H1 (cell line): ENCODE data around the gene ZDHHC19. TPM values are rescaled to one million over a fixed set of nuclear protein-coding genes. Genes with fewer than 3 reads are reported as not detected.

Experiments
- CHD2 ChIP-seq: IDR thresholded peaks from 2 replicates; pipeline ENCODE4 v1.6.1; 2012; ENCODE audit warnings: low read length, improper control_type of control experiment
- EGR1 ChIP-seq: IDR thresholded peaks from 2 replicates; pipeline ENCODE4 v1.6.1; 2011; ENCODE audit warnings: low read depth, low read length, borderline replicate concordance
- EP300 ChIP-seq, 2 experiments: IDR thresholded peaks; 1 replicate in 1 of 2; 2 replicates in 1 of 2; pipeline ENCODE4 v1.6.1; 2011 to 2012; ENCODE audit warnings: low read depth in 2 of 2, low read length in 2 of 2, mild to moderate bottlenecking in 2 of 2, borderline replicate concordance in 1 of 2, inconsistent platforms in 1 of 2, moderate library complexity in 1 of 2
- GABPA ChIP-seq: IDR thresholded peaks from 2 replicates; pipeline ENCODE4 v1.6.1; 2011; ENCODE audit warnings: mild to moderate bottlenecking, low read length, moderate library complexity, borderline replicate concordance; ENCODE audit not compliant: insufficient read depth
- HDAC2 ChIP-seq, 2 experiments: fragments of 300-600 bp in 1 of 2; sonication (generic) in 1 of 2; IDR thresholded peaks; 2 replicates each; pipeline ENCODE4 v1.6.1; 2011 to 2012; ENCODE audit warnings: low read depth in 2 of 2, low read length in 2 of 2, mild to moderate bottlenecking in 2 of 2, moderate library complexity in 2 of 2, borderline replicate concordance in 1 of 2, inconsistent platforms in 1 of 2
- NRF1 ChIP-seq: IDR thresholded peaks from 2 replicates; pipeline ENCODE4 v1.6.1; 2011; ENCODE audit warnings: mild to moderate bottlenecking, low read depth, low read length, improper control_type of control experiment
- RXRA ChIP-seq: IDR thresholded peaks from 2 replicates; pipeline ENCODE4 v1.6.1; 2011; ENCODE audit warnings: low read depth, mild to moderate bottlenecking, low read length, moderate library complexity; ENCODE audit not compliant: insufficient read depth
- polyA plus RNA-seq, 7 experiments: library from polyadenylated mRNA; depleted of rRNA in 3 of 7; stranded (reverse) in 5 of 7; unstranded in 2 of 7; fragments of >200 nt in 5 of 7; fragments of 200-250 nt in 2 of 7; gene quantifications; 1 replicate in 5 of 7; 2 replicates in 1 of 7; 4 replicates in 1 of 7; pipeline versions ENCODE4 v1.2.1 to v1.2.3, GENCODE V29; 2011 to 2013; ENCODE audit warnings: missing spikeins in 2 of 7, mixed read lengths in 2 of 7
- total RNA-seq: library from RNA; stranded (reverse); fragmentation: NEBNext Ultra II Directional; extraction: Animal tissue kit (Norgen Biotek cat#: 25700); gene quantifications from 2 replicates; pipeline ENCODE4 v1.2.1, GENCODE V29; 2021
- TF ChIP-seq, protein P1 (sequence below): fragments of 300-600 bp; sonication (generic); IDR thresholded peaks from 2 replicates; pipeline ENCODE4 v1.7.1; 2012; ENCODE audit warnings: low read length, moderate library complexity, mild to moderate bottlenecking, inconsistent platforms; ENCODE audit not compliant: insufficient replicate concordance

Gene ZDHHC19
- total and polyA plus RNA-seq, 2 of the 8 experiments (the other 6 are each of a cell fraction or from before 2014, with no cell fraction given), result 2.5 to 4.1 TPM

DNA sequence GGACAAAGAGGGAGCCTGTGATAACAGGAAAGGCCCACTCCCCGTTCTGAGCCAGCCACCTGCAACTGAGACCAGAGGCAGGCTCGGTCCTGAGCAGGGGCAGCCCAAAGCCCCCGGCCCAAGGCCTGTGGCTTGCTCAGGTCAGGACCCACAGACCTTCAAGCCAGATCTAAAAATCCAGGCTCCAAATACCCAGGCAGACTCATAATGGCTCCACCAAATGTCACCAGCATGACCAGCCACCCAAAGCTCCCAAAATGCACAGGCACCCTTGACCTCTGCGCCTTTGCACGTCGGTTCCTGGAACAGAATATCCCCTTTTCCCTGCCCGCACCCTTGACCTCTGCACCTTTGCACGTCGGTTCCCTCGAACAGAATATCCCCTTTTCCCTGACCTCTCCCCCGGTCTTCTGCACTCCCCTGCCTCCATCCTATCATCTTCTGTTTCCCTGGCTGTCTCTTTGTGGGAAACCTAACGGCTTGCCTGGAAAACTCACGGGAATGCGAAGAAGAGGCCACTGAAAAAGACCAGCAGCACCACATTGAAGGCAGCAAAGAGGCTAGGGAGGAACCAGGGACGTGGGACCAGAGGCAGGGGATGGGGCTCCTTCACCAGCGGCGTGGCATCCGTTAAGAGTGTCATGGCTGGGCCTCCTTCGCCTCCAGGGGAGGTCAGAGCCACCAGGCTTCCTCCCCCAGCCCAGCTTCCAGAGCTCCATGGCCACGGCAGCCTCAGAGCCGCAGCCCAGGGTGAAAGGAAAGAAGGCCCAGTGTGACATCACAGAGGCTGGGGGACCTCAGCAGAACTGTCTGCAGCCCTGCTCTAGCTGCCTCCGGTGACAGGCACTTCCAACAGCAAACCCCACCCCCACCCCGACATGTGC is at the start of gene ZDHHC19 (continued):
- no peak for TF ChIP-seq NRF1
- no peak for TF ChIP-seq EP300 (IDR thresholded peaks at IDR 0.05; ENCODE audit: borderline replicate concordance in 1 of 2, low read depth in 2 of 2, low read length in 2 of 2)
- no peak for TF ChIP-seq GABPA
- no peak for TF ChIP-seq RXRA
- TF ChIP-seq, protein P1, sequence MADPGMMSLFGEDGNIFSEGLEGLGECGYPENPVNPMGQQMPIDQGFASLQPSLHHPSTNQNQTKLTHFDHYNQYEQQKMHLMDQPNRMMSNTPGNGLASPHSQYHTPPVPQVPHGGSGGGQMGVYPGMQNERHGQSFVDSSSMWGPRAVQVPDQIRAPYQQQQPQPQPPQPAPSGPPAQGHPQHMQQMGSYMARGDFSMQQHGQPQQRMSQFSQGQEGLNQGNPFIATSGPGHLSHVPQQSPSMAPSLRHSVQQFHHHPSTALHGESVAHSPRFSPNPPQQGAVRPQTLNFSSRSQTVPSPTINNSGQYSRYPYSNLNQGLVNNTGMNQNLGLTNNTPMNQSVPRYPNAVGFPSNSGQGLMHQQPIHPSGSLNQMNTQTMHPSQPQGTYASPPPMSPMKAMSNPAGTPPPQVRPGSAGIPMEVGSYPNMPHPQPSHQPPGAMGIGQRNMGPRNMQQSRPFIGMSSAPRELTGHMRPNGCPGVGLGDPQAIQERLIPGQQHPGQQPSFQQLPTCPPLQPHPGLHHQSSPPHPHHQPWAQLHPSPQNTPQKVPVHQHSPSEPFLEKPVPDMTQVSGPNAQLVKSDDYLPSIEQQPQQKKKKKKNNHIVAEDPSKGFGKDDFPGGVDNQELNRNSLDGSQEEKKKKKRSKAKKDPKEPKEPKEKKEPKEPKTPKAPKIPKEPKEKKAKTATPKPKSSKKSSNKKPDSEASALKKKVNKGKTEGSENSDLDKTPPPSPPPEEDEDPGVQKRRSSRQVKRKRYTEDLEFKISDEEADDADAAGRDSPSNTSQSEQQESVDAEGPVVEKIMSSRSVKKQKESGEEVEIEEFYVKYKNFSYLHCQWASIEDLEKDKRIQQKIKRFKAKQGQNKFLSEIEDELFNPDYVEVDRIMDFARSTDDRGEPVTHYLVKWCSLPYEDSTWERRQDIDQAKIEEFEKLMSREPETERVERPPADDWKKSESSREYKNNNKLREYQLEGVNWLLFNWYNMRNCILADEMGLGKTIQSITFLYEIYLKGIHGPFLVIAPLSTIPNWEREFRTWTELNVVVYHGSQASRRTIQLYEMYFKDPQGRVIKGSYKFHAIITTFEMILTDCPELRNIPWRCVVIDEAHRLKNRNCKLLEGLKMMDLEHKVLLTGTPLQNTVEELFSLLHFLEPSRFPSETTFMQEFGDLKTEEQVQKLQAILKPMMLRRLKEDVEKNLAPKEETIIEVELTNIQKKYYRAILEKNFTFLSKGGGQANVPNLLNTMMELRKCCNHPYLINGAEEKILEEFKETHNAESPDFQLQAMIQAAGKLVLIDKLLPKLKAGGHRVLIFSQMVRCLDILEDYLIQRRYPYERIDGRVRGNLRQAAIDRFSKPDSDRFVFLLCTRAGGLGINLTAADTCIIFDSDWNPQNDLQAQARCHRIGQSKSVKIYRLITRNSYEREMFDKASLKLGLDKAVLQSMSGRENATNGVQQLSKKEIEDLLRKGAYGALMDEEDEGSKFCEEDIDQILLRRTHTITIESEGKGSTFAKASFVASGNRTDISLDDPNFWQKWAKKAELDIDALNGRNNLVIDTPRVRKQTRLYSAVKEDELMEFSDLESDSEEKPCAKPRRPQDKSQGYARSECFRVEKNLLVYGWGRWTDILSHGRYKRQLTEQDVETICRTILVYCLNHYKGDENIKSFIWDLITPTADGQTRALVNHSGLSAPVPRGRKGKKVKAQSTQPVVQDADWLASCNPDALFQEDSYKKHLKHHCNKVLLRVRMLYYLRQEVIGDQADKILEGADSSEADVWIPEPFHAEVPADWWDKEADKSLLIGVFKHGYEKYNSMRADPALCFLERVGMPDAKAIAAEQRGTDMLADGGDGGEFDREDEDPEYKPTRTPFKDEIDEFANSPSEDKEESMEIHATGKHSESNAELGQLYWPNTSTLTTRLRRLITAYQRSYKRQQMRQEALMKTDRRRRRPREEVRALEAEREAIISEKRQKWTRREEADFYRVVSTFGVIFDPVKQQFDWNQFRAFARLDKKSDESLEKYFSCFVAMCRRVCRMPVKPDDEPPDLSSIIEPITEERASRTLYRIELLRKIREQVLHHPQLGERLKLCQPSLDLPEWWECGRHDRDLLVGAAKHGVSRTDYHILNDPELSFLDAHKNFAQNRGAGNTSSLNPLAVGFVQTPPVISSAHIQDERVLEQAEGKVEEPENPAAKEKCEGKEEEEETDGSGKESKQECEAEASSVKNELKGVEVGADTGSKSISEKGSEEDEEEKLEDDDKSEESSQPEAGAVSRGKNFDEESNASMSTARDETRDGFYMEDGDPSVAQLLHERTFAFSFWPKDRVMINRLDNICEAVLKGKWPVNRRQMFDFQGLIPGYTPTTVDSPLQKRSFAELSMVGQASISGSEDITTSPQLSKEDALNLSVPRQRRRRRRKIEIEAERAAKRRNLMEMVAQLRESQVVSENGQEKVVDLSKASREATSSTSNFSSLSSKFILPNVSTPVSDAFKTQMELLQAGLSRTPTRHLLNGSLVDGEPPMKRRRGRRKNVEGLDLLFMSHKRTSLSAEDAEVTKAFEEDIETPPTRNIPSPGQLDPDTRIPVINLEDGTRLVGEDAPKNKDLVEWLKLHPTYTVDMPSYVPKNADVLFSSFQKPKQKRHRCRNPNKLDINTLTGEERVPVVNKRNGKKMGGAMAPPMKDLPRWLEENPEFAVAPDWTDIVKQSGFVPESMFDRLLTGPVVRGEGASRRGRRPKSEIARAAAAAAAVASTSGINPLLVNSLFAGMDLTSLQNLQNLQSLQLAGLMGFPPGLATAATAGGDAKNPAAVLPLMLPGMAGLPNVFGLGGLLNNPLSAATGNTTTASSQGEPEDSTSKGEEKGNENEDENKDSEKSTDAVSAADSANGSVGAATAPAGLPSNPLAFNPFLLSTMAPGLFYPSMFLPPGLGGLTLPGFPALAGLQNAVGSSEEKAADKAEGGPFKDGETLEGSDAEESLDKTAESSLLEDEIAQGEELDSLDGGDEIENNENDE, result no peak
- TF ChIP-seq EGR1, result no peak
- no peak for TF ChIP-seq HDAC2 (IDR thresholded peaks at IDR 0.05; ENCODE audit: borderline replicate concordance in 1 of 2, low read depth in 2 of 2, low read length in 2 of 2)
- TF ChIP-seq CHD2, result no peak
